K562 (cell line): Measurements from ENCODE around the gene POLDIP3. TPM values are rescaled to one million over a fixed set of nuclear protein-coding genes. Genes with fewer than 3 reads are reported as not detected.

ENCODE experiments used
- BRF2 ChIP-seq: IDR thresholded peaks from 3 replicates; pipeline ENCODE4 v1.6.1; 2011; ENCODE audit warnings: borderline replicate concordance, mild to moderate bottlenecking; ENCODE audit not compliant: insufficient read length, insufficient read depth
- CBX3 ChIP-seq, 2 experiments: IDR thresholded peaks; 1 replicate in 1 of 2; 2 replicates in 1 of 2; pipeline ENCODE4 v1.6.1; 2012; ENCODE audit warnings: inconsistent platforms in 2 of 2, low read length in 2 of 2, borderline replicate concordance in 1 of 2, control low read depth in 1 of 2
- CCNT2 ChIP-seq: IDR thresholded peaks from 2 replicates; pipeline ENCODE4 v1.6.1; 2011; ENCODE audit warnings: borderline replicate concordance, low read depth, mild to moderate bottlenecking, moderate library complexity, mixed read lengths, low read length; ENCODE audit not compliant: insufficient read length; ENCODE audit errors: extremely low read depth
- NR2C1 ChIP-seq, 2 experiments: fragments of 450-650 bp; IDR thresholded peaks; 2 replicates each; pipeline ENCODE4 v1.6.1; 2017; ENCODE audit warnings: mild to moderate bottlenecking in 2 of 2, antibody characterized with exemption in 1 of 2, inconsistent platforms in 1 of 2, missing compliant biosample characterization in 1 of 2, missing genetic modification characterization in 1 of 2
- PCBP2 ChIP-seq: fragments of 200-400 bp; formaldehyde crosslinking; IDR thresholded peaks from 2 replicates; pipeline ENCODE4 v1.6.1; 2018; ENCODE audit warnings: low read length, low read depth, mild to moderate bottlenecking, moderate library complexity; ENCODE audit not compliant: poor library complexity, severe bottlenecking
- PHTF2 ChIP-seq: fragments of 250-450 bp; sonication (Bioruptor Pico); IDR thresholded peaks from 2 replicates; pipeline ENCODE4 v1.5.0; 2021; ENCODE audit warnings: mild to moderate bottlenecking
- SMAD2 ChIP-seq: fragments of 150-350 bp; IDR thresholded peaks from 2 replicates; pipeline ENCODE4 v1.6.1; 2014; ENCODE audit warnings: low read depth, mild to moderate bottlenecking, low read length
- THAP12 ChIP-seq: fragments of 250-450 bp; sonication (Bioruptor Pico); IDR thresholded peaks from 2 replicates; pipeline ENCODE4 v1.9.0; 2021; ENCODE audit warnings: mild to moderate bottlenecking, inconsistent platforms
- ZNF253 ChIP-seq: fragments of 250-450 bp; sonication (Bioruptor Pico); conservative IDR thresholded peaks from 2 replicates; pipeline ENCODE4 v1.6.1; 2021; ENCODE audit warnings: mild to moderate bottlenecking
- ZNF280B ChIP-seq: fragments of 250-450 bp; sonication (Bioruptor Pico); IDR thresholded peaks from 2 replicates; pipeline ENCODE4 v1.5.1; 2021; ENCODE audit warnings: mild to moderate bottlenecking
- ZNF57 ChIP-seq: fragments of 450-650 bp; formaldehyde crosslinking; IDR thresholded peaks from 2 replicates; pipeline ENCODE4 v1.4.0; 2020; ENCODE audit warnings: mild to moderate bottlenecking, moderate library complexity
- polyA plus RNA-seq, 8 experiments: library from polyadenylated mRNA; depleted of rRNA in 4 of 8; stranded (reverse) in 5 of 8; unstranded in 3 of 8; fragments of >200 nt; fragmentation: Nextera tagmentation in 2 of 8; fragmentation: Illumina TruSeq in 1 of 8; extraction: Ambion mirVana in 2 of 8; extraction: Trizol in 1 of 8; gene quantifications; 2 replicates each; pipeline versions ENCODE4 v1.2.1 to v1.2.3, GENCODE V29; 2011 to 2014; ENCODE audit warnings: inconsistent platforms in 1 of 8, missing spikeins in 1 of 8
- total RNA-seq, 7 experiments: library from RNA; depleted of rRNA in 6 of 7; stranded (reverse); fragments of >200 nt in 6 of 7; fragmentation: Illumina TruSeq in 2 of 7; extraction: Trizol in 2 of 7; gene quantifications; 2 replicates each; pipeline versions ENCODE4 v1.2.1 to v1.2.3, GENCODE V29; 2011 to 2021; ENCODE audit warnings: low replicate concordance in 1 of 7
- TF ChIP-seq, protein P1 (sequence below): sonication (generic); formaldehyde crosslinking; IDR thresholded peaks from 2 replicates; pipeline ENCODE4 v1.8.1; 2023; ENCODE audit warnings: mild to moderate bottlenecking, missing genetic modification reagents
- TF ChIP-seq, protein P2 (sequence below): fragments of 450-650 bp; IDR thresholded peaks from 2 replicates; pipeline ENCODE4 v1.7.1; 2018; ENCODE audit warnings: mild to moderate bottlenecking, low read depth; ENCODE audit not compliant: partially characterized antibody

POLDIP3 gene
- total and polyA plus RNA-seq, 9 of the 15 experiments (the other 6 are each of a cell fraction or from before 2014, with no cell fraction given), result 14.3 to 53.0 (median 26.3) TPM

GRCh38 chr22:42614312-42615091, at the start of gene POLDIP3 (continued):
- TF ChIP-seq THAP12 (CRISPR knock-in tag) (no peak), BRF2 (no peak), ZNF280B (CRISPR knock-in tag) (no peak), PHTF2 (CRISPR knock-in tag) (no peak), PCBP2 (no peak), ZNF253 (CRISPR knock-in tag) (no peak), CBX3 (IDR thresholded peaks at IDR 0.05; ENCODE audit: borderline replicate concordance in 1 of 2, low read length in 2 of 2) (no peak), SMAD2 (no peak), CCNT2 (peak; percentile 33), NR2C1 (IDR thresholded peaks at IDR 0.05) (peak; percentile 87), NR2C1 (tag; IDR thresholded peaks at IDR 0.05) (peak; percentile 92), ZNF57 (CRISPR knock-in tag) (no peak)
- TF ChIP-seq, protein P1, sequence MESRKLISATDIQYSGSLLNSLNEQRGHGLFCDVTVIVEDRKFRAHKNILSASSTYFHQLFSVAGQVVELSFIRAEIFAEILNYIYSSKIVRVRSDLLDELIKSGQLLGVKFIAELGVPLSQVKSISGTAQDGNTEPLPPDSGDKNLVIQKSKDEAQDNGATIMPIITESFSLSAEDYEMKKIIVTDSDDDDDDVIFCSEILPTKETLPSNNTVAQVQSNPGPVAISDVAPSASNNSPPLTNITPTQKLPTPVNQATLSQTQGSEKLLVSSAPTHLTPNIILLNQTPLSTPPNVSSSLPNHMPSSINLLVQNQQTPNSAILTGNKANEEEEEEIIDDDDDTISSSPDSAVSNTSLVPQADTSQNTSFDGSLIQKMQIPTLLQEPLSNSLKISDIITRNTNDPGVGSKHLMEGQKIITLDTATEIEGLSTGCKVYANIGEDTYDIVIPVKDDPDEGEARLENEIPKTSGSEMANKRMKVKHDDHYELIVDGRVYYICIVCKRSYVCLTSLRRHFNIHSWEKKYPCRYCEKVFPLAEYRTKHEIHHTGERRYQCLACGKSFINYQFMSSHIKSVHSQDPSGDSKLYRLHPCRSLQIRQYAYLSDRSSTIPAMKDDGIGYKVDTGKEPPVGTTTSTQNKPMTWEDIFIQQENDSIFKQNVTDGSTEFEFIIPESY (CRISPR knock-in tag), result no peak
- TF ChIP-seq, protein P2, sequence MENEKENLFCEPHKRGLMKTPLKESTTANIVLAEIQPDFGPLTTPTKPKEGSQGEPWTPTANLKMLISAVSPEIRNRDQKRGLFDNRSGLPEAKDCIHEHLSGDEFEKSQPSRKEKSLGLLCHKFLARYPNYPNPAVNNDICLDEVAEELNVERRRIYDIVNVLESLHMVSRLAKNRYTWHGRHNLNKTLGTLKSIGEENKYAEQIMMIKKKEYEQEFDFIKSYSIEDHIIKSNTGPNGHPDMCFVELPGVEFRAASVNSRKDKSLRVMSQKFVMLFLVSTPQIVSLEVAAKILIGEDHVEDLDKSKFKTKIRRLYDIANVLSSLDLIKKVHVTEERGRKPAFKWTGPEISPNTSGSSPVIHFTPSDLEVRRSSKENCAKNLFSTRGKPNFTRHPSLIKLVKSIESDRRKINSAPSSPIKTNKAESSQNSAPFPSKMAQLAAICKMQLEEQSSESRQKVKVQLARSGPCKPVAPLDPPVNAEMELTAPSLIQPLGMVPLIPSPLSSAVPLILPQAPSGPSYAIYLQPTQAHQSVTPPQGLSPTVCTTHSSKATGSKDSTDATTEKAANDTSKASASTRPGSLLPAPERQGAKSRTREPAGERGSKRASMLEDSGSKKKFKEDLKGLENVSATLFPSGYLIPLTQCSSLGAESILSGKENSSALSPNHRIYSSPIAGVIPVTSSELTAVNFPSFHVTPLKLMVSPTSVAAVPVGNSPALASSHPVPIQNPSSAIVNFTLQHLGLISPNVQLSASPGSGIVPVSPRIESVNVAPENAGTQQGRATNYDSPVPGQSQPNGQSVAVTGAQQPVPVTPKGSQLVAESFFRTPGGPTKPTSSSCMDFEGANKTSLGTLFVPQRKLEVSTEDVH, result no peak
